HG03097 (cell line): ENCODE results near the gene TCF3.
A peak's percentile ranks its signal among the peaks of the same experiment; 100 is the strongest.
"Not testable (repeated sequence)": the region's sequence is repeated elsewhere in the genome, so short reads cannot be mapped to it uniquely, and the experiment has no call there.

ENCODE experiments used
- ATAC-seq: cut with Tn5 transposase; IDR thresholded peaks from one replicate; pipeline ENCODE4 v1.9.1; 2021; ENCODE audit not compliant: unreplicated experiment, low FRiP score

TCF3 gene

DNA sequence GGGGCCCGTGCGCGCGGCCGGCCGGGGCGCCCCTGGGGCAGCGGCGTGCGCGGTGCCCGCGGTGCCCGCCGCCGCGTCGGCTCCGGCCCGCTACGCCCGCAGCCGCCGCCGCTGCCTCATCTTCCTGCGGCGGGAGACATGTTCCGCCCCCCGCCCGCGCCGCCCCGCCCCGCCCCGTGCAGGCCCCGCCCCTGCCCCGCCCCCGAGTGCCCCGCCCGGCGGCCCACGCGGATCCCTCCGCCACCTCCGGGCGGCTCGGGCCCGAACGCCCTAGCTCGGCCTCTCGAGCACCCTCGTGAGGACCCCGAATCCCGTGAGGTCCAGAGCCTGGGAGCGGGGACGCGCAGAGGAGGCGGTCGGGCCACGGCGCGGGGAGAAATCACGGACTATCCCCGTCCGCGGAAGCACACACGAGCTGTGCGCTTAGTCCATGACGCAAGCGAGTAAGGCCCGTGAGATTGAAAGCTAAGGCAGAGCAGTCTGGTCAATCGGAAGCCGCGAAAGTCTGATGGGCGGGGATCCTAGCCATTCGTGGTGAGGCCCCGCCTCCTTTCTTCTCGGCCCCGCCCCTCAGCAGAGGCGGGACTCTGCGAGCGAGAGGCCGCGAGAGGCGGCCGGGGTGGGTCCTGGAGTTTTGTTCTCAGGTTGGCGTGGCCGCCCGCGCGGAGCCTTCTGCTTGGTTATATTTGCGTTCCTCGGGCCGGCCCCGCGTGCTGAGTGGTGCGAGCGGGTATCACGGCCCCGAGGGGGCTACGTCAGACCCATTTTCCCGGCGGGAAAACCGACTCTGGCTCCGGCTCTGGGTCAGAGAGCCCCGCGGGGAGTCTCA, at the start of gene TCF3:
TSS of gene TCF3 (minus strand) at position 145 of the 829 bp plus-strand sequence. CDS start 2,367 bp downstream, outside the sequence.
- ATAC-seq = peak; percentile 59

GRCh38 chr19:1700733-1701663, 48.6 kb upstream of the TCF3 start:
- ATAC-seq = no peak

- ATAC-seq = no peak
Observed at GRCh38 chr19:1699998-1700732, 47.8 kb upstream of the TCF3 start.

GRCh38 chr19:1699386-1699785, 47.0 kb upstream of the TCF3 start:
- ATAC-seq = no peak

GRCh38 chr19:1698636-1699035, 46.2 kb upstream of the TCF3 start:
- no peak for ATAC-seq

DNA sequence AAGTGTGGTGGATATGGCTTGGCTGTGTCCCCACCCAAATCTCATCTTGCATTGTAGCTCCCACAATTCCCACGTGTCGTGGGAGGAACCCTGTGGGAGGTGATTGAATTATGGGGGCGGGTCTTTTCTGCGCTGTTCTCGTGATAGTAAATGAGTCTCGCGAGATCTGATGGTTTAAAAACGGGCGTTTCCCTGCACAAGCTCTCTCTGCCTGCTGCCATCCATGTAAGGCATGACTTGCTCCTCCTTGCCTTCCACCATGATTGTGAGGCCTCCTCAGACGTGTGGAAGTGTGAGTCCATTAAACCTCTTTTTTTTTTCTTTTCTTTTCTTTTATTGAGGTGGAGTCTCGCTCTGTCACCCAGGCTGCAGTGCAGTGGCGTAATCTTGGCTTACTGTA, 43.1 kb upstream of the TCF3 start:
- ATAC-seq = not testable (repeated sequence)

GRCh38 chr19:1691589-1692290, 39.3 kb upstream of the TCF3 start:
- ATAC-seq = no peak

DNA sequence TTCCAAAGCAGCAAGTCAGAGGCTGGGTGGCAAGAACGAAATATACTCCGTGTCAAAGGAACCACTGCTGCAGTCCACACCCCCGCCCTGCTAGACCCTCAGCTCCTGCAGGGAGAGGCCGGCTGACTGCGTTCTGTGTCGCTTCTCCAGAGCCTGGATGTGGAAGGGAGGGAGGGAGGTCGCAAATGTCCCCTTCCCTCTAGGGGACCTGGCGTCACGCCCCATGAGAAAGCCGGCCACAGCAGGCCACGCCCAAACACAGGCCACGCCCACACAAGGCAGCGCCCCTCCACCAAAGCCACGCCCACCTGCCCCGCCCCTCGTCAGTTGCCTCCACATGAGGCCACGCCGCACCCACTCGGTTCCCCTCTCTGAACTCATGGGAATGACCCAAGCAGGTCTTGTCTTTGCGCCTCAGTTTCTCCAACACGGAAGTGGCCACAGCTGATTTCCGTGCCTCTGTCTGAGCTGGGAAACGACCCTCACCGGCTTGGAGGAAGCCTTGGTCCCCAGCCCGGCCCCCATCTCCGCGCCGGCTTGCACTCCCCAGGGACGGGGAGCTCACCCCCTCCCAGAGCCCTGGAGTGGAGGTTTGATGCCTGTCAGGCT, 38.4 kb upstream of the TCF3 start:
- ATAC-seq = no peak

- ATAC-seq = not testable (repeated sequence)
Observed at GRCh38 chr19:1685785-1686184, 33.4 kb upstream of the TCF3 start.

DNA sequence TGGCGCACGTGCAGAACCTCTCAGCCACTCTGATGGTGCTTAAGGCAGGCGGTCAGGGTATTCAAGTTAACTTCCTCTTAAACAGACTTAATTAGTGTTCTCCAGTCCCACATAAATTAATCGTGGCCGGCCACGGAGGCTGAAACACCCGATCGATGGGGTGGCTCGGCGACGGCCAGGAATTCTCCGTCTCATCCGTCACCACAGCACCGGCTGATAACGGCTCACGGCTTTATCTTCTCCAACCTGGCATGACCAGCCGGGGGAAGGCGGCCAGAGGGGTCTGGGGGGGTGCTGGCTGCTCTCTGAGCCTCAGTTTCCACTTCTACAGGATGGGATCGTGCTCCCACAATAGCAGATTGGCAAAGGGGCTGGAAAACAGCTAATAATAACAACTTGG, 32.6 kb upstream of the TCF3 start:
- ATAC-seq = no peak

GRCh38 chr19:1684573-1684912, 32.1 kb upstream of the TCF3 start:
- no peak for ATAC-seq

- ATAC-seq = no peak
Observed at GRCh38 chr19:1683869-1684572, 31.6 kb upstream of the TCF3 start.

GRCh38 chr19:1680976-1681375, 28.6 kb upstream of the TCF3 start:
- ATAC-seq = no peak

DNA sequence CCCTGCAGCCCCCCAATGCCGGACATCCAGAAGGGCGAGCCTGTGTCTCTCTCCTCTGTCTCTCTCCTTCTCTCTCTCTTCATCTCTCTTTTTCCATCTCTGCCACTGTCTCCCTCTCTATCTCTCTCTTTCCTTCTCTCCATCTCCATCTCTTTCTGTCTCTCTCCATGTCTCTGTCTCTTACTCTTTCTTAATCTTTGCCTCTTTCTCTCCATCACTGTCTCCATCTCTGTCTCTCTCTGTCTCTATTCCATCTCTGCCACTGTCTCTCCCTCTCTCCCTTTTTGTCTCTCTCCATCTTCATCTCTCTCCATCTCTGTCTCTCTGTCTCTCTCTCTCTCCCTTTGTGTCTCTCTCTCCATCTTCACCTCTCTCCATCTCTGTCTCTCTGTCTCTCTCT, 25.7 kb upstream of the TCF3 start:
- no peak for ATAC-seq

DNA sequence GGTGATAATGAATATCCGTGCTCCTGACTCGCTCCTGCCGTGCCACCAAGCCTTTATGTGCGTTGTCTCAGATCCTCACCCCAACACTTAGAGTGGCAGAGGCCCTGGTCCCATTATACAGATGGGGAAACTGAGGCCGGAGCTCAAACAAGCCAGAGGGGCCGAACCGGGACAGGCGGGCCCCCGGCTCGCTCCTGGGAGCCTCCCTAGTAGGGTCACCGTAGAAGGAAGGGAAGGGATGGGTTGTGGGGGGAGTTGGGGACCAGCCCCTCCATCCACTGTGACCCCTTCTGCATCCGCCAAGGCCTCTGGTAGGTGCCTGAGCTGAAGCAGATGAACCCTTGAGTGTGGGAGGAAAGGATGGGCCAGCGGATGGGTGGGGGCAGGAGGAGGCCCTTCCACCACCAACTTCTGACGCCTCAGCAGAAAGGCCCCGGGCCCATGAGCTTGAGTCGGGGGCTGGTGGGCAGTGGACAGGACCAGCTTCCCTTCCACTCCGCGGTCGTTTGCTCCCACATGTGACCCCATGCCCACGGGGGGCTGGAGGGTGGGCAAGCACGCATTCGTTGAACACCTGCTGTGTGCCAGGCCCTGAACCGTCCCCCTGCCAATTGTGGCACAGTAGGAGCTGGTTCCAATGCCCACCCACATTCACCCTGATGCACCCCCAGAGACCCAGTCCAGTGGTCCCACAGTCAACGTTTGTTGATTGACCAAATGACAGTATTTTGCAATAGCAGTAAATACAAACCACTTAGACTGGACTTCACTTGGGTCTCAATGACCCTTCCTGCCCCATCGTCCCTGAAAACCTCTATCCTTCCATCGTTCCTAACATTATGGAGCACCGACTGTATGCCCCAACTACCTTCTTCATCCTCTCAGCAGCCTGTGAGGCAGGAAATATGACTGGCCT, 24.2 kb upstream of the TCF3 start:
- no peak for ATAC-seq

DNA sequence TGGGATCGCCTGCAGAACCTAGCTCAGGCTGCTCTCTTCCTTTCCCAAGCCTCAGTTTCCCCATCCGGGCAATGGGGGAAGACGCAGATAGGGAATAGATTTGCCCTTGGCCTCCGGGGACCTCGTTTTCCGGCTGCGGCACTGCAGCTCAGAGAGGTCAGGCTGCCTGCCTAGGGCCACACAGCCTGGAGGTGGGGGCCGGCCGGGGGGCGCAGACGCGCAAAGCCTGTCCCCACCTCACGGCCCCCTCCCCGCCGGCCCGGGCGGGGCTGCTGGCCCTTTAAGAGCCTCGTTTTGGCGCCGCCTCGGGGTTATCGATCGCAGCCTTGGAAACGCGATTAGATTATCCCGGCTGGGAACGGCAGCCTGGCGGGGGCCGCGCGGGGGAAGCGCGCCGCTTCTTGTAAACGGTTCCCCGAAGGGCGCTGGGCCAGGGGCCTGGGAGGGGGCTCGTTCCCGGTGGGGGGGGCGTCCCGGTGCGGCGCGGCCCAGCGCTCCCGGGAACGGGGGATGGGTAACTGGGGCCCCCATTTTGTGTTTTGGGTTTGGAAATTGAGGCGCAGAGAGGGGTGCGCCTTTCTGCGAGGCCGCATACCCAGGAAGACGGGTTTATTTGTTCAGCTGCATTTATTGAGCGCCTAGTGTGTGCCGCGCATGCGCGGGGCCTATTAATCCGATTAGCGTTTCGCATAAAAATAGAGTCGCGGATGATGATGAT, 23.4 kb upstream of the TCF3 start:
- ATAC-seq = no peak

DNA sequence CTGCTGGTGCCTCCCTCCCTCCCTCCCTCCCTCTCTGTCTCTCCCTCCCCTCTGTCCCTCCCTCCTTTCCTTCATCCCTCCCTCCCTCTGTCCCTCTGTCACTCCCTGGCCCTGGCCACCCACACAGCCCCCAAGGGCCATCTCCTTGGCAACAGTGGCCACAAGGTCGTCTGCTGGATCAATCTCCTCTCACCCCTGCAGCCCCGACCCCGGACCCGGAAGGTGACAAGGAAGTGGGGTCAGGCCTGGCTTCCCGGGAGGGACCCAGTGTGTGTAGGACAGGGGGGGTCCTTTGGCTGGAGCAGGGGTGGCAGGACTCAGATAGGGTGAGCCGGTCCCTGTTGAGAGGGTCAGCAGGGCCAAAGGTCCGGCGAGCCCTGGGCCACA, 21.9 kb upstream of the TCF3 start:
- no peak for ATAC-seq
